Caco-2 (cell line): Measurements from ENCODE around the gene HSPA1B. TPM values are rescaled to one million over a fixed set of nuclear protein-coding genes. Genes with fewer than 3 reads are reported as not detected.
"Not testable (repeated sequence)": the region's sequence is repeated elsewhere in the genome, so short reads cannot be mapped to it uniquely, and the experiment has no call there.

Experiments
- BruUV-seq: library from RNA; stranded (reverse); fragments of 400-500 nt; replicated peaks from 2 replicates; lab custom pipeline; 2021; lab: Mats Ljungman, UMichigan
- CTCF ChIA-PET: fragments of 300-600 bp; sonication (Branson Sonifier 250); formaldehyde crosslinking; loops from one replicate; lab custom pipeline; 2022; ENCODE audit warnings: antibody characterized with exemption; lab: Charles Lee
- POLR2A ChIA-PET: fragments of 300-600 bp; sonication (Branson Sonifier 250); formaldehyde crosslinking; loops from one replicate; lab custom pipeline; 2022; ENCODE audit warnings: antibody characterized with exemption; lab: Charles Lee
- DNase-seq, 2 experiments: peaks; one replicate each; pipeline versions ENCODE4 v3.0.0 to v3.0.0-alpha.2; 2020 to 2022
- H3K27me3 ChIP-seq: replicated peaks from 2 replicates; pipeline ENCODE4 v1.6.0; 2011; ENCODE audit warnings: low read length; ENCODE audit not compliant: control insufficient read depth, insufficient read depth
- H3K36me3 ChIP-seq: 2 replicates; pipeline ENCODE4 v1.5.1; 2011; ENCODE audit warnings: low read length; ENCODE audit not compliant: control insufficient read depth, insufficient read depth
- H3K4me1 ChIP-seq: fragments of 250-450 bp; sonication (Bioruptor Pico); 2 replicates; pipeline ENCODE4 v1.5.1; 2020; ENCODE audit warnings: mild to moderate bottlenecking
- H3K4me3 ChIP-seq: 2 replicates; pipeline ENCODE4 v1.5.1; 2011; ENCODE audit warnings: low read depth, mild to moderate bottlenecking, control low read depth, low read length
- H3K9me3 ChIP-seq: fragments of 250-450 bp; sonication (Bioruptor Pico); 2 replicates; pipeline ENCODE4 v1.5.1; 2020; ENCODE audit warnings: mild to moderate bottlenecking, moderate library complexity
- H3K27ac Mint-ChIP-seq: one replicate; pipeline ENCODE4 v1.8.0; 2022; ENCODE audit warnings: mixed read lengths; ENCODE audit not compliant: unreplicated experiment
- H3K27me3 Mint-ChIP-seq: one replicate; pipeline ENCODE4 v1.8.0; 2022; ENCODE audit warnings: mixed read lengths; ENCODE audit not compliant: insufficient read depth, unreplicated experiment
- H3K36me3 Mint-ChIP-seq: one replicate; pipeline ENCODE4 v1.8.0; 2022; ENCODE audit warnings: mild to moderate bottlenecking, mixed read lengths; ENCODE audit not compliant: insufficient read depth, unreplicated experiment
- H3K4me1 Mint-ChIP-seq: one replicate; pipeline ENCODE4 v1.8.0; 2022; ENCODE audit warnings: low read depth, mixed read lengths; ENCODE audit not compliant: unreplicated experiment
- H3K4me3 Mint-ChIP-seq: one replicate; pipeline ENCODE4 v1.8.0; 2022; ENCODE audit warnings: mild to moderate bottlenecking, moderate library complexity, mixed read lengths; ENCODE audit not compliant: unreplicated experiment
- H3K9me3 Mint-ChIP-seq: one replicate; pipeline ENCODE4 v1.8.0; 2022; ENCODE audit warnings: mixed read lengths; ENCODE audit not compliant: unreplicated experiment
- intact Hi-C: fragments of 100-400 bp; cut with micrococcal nuclease; formaldehyde crosslinking; loops from one replicate; pipeline ENCODE4 v1.10.0; 2022; ENCODE audit not compliant: unreplicated experiment
- total RNA-seq: library from RNA; stranded (reverse); gene quantifications from 2 replicates; pipeline ENCODE4 v1.2.3, GENCODE V29; 2022
- TF ChIP-seq, protein P1 (sequence below), 2 experiments: fragments of 200-600 bp in 1 of 2; IDR thresholded peaks; 1 replicate in 1 of 2; 2 replicates in 1 of 2; pipeline versions ENCODE4 v1.5.1 to v1.8.0; 2011 to 2022; ENCODE audit warnings: antibody characterized with exemption in 1 of 2, control low read depth in 1 of 2, inconsistent platforms in 1 of 2, low read depth in 1 of 2, low read length in 1 of 2, mild to moderate bottlenecking in 1 of 2, moderate library complexity in 1 of 2; ENCODE audit not compliant: insufficient read depth in 1 of 2, severe bottlenecking in 1 of 2, unreplicated experiment in 1 of 2

The HSPA1B gene
- total RNA-seq, 1 experiment from 2014 or later, result 99.0 TPM

DNA sequence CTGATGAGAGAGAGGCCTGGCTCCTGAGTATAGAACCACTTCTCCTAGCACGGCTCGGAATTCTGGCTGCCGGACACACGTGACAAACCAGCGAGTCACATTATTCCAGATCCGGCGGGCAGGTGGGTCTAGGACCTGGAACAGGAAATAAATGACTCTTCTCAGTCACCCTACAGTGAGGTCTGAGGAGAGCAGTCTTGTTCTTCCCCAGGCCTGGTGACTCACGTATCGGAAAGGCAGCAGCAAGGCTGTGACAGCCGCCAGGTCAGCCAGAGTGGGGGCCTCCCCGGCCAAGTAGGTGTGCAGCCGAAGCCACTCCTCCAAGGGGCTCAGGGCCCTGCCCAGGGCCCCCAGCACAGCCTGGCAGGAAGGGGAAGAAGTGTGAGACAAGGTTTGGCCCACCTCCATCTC lies 34.8 kb upstream of the HSPA1B start:
- Mint-ChIP-seq H3K4me1 (peaks cover 21% of the 10 kb centered on the region), H3K4me3 (no peak overlapping the region), H3K27ac (no peak overlapping the region), H3K36me3 (peaks cover 53% of the 10 kb centered on the region), H3K9me3 (no peaks in the 10 kb centered on the region), H3K27me3 (no peaks in the 10 kb centered on the region)
- no peaks in the 10 kb centered on the region for H3K9me3 ChIP-seq
- 0 out of 2 replicates have a peak, but pooled peaks cover 3% of the 10 kb centered on the region for H3K4me1 ChIP-seq
- no TSS peak for BruUV-seq
- no peaks in the 10 kb centered on the region for H3K27me3 ChIP-seq
- no peak for DNase-seq
- CTCF ChIA-PET, result no interaction called here
- intact Hi-C loops, result no loop called here
- no peak overlapping the region for H3K4me3 ChIP-seq
- TF ChIP-seq, protein P1, sequence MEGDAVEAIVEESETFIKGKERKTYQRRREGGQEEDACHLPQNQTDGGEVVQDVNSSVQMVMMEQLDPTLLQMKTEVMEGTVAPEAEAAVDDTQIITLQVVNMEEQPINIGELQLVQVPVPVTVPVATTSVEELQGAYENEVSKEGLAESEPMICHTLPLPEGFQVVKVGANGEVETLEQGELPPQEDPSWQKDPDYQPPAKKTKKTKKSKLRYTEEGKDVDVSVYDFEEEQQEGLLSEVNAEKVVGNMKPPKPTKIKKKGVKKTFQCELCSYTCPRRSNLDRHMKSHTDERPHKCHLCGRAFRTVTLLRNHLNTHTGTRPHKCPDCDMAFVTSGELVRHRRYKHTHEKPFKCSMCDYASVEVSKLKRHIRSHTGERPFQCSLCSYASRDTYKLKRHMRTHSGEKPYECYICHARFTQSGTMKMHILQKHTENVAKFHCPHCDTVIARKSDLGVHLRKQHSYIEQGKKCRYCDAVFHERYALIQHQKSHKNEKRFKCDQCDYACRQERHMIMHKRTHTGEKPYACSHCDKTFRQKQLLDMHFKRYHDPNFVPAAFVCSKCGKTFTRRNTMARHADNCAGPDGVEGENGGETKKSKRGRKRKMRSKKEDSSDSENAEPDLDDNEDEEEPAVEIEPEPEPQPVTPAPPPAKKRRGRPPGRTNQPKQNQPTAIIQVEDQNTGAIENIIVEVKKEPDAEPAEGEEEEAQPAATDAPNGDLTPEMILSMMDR (IDR thresholded peaks at IDR 0.05; ENCODE audit: insufficient read depth in 1 of 2, low read depth in 1 of 2, low read length in 1 of 2, severe bottlenecking in 1 of 2, unreplicated experiment in 1 of 2), result no peak
- no peaks in the 10 kb centered on the region for H3K36me3 ChIP-seq
- POLR2A ChIA-PET, result no interaction called here

DNA sequence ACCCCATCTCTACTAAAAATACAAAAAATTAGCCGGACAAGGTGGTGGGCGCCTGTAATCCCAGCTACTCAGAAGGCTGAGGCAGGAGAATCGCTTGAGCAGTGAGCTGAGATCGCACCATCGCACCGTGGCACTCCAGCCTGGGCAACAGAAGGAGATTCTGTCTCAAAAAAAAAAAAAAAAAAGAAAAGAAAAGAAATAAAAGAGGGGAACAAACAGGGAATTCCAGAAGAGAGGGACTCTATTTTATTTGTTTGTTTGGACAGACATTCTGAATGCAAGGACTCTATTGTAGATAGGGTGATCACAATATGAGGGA lies 33.7 kb upstream of the HSPA1B start:
- intact Hi-C loops, H3K9me3 ChIP-seq, H3K4me1 ChIP-seq, CTCF ChIA-PET, POLR2A ChIA-PET, H3K36me3 ChIP-seq, DNase-seq, H3K27ac Mint-ChIP-seq, H3K4me3 ChIP-seq, H3K27me3 Mint-ChIP-seq, BruUV-seq, H3K27me3 ChIP-seq, H3K9me3 Mint-ChIP-seq: not testable (repeated sequence)
- H3K4me1 Mint-ChIP-seq, result peaks cover 21% of the 10 kb centered on the region
- H3K4me3 Mint-ChIP-seq, result peak overlapping the region; percentile 98
- H3K36me3 Mint-ChIP-seq, result peaks cover 44% of the 10 kb centered on the region

DNA sequence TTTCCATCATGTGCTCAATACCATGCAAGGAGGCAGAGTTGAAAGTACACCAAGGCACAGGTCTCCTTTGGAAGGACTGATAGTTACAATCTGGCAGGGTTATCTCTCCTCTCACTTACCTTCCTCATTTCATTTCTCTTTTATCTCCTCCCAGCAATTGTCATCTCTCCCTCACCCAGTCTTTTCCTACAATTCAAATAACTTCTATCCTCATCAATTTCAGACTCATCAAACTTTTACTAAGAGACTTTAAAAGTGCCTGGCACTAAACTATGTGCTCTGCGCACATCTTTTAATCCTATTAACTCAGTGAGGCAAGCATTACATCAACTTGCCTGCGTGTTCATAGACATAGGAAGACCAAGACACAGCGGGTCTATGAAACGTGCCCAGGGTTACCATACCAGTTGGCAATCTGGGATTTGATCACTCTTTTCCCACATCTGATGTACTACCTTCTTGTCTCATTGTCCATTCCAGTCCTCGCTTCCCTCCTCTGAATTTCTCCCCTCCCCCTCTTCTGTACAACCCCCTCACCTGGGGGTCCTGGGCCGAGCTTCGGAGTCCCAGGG lies 33.2 kb upstream of the HSPA1B start:
- no peaks in the 10 kb centered on the region for H3K27me3 ChIP-seq
- BruUV-seq, result TSS peak; percentile 52
- peaks cover 21% of the 10 kb centered on the region for H3K4me1 Mint-ChIP-seq
- H3K27ac Mint-ChIP-seq, result peak overlapping the region; percentile 94
- DNase-seq, result peak in 1 of 2 experiments; percentile 18
- H3K36me3 Mint-ChIP-seq, result peaks cover 39% of the 10 kb centered on the region
- H3K4me3 ChIP-seq, result peak overlapping the region; percentile 80
- ChIA-PET CTCF (interaction anchor here (0.6 to 2.9 kb wide), 3 partner anchors 10 to 69 kb away, joined by 5 to 21 read pairs (median 10); partner anchors contain the start of genes LSM2 and NEU1), POLR2A (interaction anchor here (1.1 to 2.1 kb wide), 3 partner anchors 12 to 33 kb away, joined by 4 to 29 read pairs (median 23); partner anchors contain the start of genes HSPA1A, HSPA1B, HSPA1L and LSM2)
- no peaks in the 10 kb centered on the region for H3K36me3 ChIP-seq
- H3K9me3 ChIP-seq, result no peaks in the 10 kb centered on the region
- TF ChIP-seq, protein P1 (IDR thresholded peaks at IDR 0.05; ENCODE audit: insufficient read depth in 1 of 2, low read depth in 1 of 2, low read length in 1 of 2, severe bottlenecking in 1 of 2, unreplicated experiment in 1 of 2), result no peak
- H3K4me1 ChIP-seq, result 0 out of 2 replicates have a peak, but pooled peaks cover 3% of the 10 kb centered on the region
- peak overlapping the region; percentile 98 for H3K4me3 Mint-ChIP-seq
- intact Hi-C loops, result no loop called here
- H3K9me3 Mint-ChIP-seq, result no peaks in the 10 kb centered on the region
- no peaks in the 10 kb centered on the region for H3K27me3 Mint-ChIP-seq
